Stimulated activated CD4-positive, alpha-beta T cell treated with anti-CD3 and anti-CD28 coated beads, Interleukin-2, amount 100 ng/mL, for 24 hours (primary cell): ENCODE measurements around the gene NDUFS2.

Source experiments
- DNase-seq, 2 donors: peaks; one replicate each; pipeline ENCODE4 v3.0.0-alpha.2; 2020

The NDUFS2 gene

GRCh38 chr1:161196521-161197451 lies 5.4 kb upstream of the NDUFS2 start:
- no peak for DNase-seq

GRCh38 chr1:161197560-161198193 lies 4.5 kb upstream of the NDUFS2 start:
- DNase-seq = no peak

- DNase-seq = no peak
Observed at GRCh38 chr1:161198194-161198896, 3.8 kb upstream of the NDUFS2 start.

- no peak for DNase-seq
Observed at GRCh38 chr1:161198897-161199431, 3.2 kb upstream of the NDUFS2 start, which contains the start of gene ADAMTS4. TSS of gene ADAMTS4 (minus strand) at chr1:161199054. CDS start at chr1:161198627, 427 bp downstream.

GRCh38 chr1:161199506-161200139 lies 2.5 kb upstream of the NDUFS2 start:
- DNase-seq = no peak

GRCh38 chr1:161200421-161200991 lies 1.7 kb upstream of the NDUFS2 start:
- no peak for DNase-seq

- no peak for DNase-seq
Observed at GRCh38 chr1:161200992-161201835, 953 bp upstream of the NDUFS2 start.

GRCh38 chr1:161206411-161207140 lies 4.4 kb downstream of the NDUFS2 start:
- no peak for DNase-seq

GRCh38 chr1:161207173-161207572 lies 5.0 kb downstream of the NDUFS2 start:
- DNase-seq = no peak

GRCh38 chr1:161209790-161210409 lies 7.7 kb downstream of the NDUFS2 start:
- DNase-seq = peak; percentile 74 to 79

GRCh38 chr1:161214369-161214768 lies 12.2 kb downstream of the NDUFS2 start:
- DNase-seq = no peak

- no peak for DNase-seq
Observed at GRCh38 chr1:161215076-161215475, 12.9 kb downstream of the NDUFS2 start, which contains the start of gene FCER1G. TSS of gene FCER1G (plus strand) at chr1:161215295. CDS start at chr1:161215322, 27 bp downstream.

GRCh38 chr1:161216945-161217712 lies 15.0 kb downstream of the NDUFS2 start:
- no peak for DNase-seq

- no peak for DNase-seq
Observed at GRCh38 chr1:161217831-161218230, 15.7 kb downstream of the NDUFS2 start.

- DNase-seq = no peak
Observed at GRCh38 chr1:161218301-161219077, 16.3 kb downstream of the NDUFS2 start.

GRCh38 chr1:161219078-161219892 lies 17.1 kb downstream of the NDUFS2 start:
- DNase-seq = no peak

- DNase-seq = no peak
Observed at GRCh38 chr1:161220002-161220401, 17.8 kb downstream of the NDUFS2 start.
